GM19395 (cell line): ENCODE measurements around the gene ZNF345.

Experiments
- ATAC-seq: cut with Tn5 transposase; IDR thresholded peaks from one replicate; pipeline ENCODE4 v1.9.1; 2021; ENCODE audit warnings: mild to moderate bottlenecking, moderate library complexity; ENCODE audit not compliant: unreplicated experiment

Gene ZNF345

DNA sequence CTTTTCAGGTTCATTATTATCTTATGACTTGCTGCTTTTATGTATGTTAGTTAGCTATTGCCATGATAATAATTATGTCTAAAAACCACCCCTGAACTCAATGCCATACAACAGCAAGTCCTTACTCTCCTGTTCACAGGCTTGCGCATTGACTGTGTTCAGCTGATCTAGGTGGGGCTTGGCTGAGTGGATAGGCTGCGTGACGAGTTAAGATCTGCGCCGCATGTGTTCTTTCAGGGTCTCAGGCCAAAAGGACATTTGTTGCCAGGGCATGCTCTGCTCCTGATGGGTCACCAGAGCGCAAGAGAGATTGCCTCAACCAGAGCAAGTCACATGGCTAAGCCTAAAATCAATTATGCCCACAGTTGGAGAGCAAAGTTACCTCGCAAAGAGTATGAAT is 66.3 kb downstream of the ZNF345 start:
- ATAC-seq, result no peak

DNA sequence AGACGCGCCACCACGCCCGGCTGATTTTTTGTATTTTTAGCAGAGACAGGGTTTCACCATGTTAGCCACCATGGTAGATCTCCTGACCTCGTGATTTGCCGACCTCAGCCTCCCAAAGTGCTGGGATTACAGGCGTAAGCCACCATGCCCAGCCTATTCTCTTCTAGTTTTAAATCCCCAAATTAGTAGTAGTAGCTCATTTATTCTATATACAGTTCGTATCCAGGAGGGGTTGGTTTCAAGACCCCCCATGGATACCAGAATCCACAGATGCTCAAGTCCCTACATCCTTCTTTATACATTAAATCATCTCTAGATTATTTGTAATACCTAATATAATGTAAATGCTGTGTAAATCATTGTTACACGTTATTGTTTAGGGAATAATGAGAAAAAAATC is 67.4 kb downstream of the ZNF345 start:
- ATAC-seq, result no peak
